Upper lobe of right lung (tissue), 1 donor: ENCODE results near the gene KCNJ11. TPM values are rescaled to one million over a fixed set of nuclear protein-coding genes. Genes with fewer than 3 reads are reported as not detected.

Experiments
- ATAC-seq: fragments of 200-7000 bp; cut with Tn5 transposase; one replicate; pipeline ENCODE4 v1.9.1; 2020; ENCODE audit warnings: mild to moderate bottlenecking, moderate library complexity
- DNase-seq: peaks from one replicate; pipeline ENCODE4 v3.0.0-alpha.2; 2020
- H3K27ac ChIP-seq: fragments of 200-600 bp; one replicate; pipeline ENCODE4 v1.8.0; 2022
- H3K27me3 ChIP-seq: fragments of 200-600 bp; one replicate; pipeline ENCODE4 v1.8.0; 2022; ENCODE audit warnings: mild to moderate bottlenecking
- H3K36me3 ChIP-seq: fragments of 200-600 bp; one replicate; pipeline ENCODE4 v1.8.0; 2022
- H3K4me1 ChIP-seq: fragments of 200-600 bp; one replicate; pipeline ENCODE4 v1.8.0; 2022
- H3K4me3 ChIP-seq: fragments of 200-600 bp; one replicate; pipeline ENCODE4 v1.8.0; 2022; ENCODE audit warnings: mild to moderate bottlenecking
- H3K9me3 ChIP-seq: fragments of 200-600 bp; one replicate; pipeline ENCODE4 v1.8.0; 2022
- CTCF ChIP-seq: fragments of 200-600 bp; IDR thresholded peaks from one replicate; pipeline ENCODE4 v1.8.0; 2022; ENCODE audit warnings: antibody characterized with exemption
- intact Hi-C: fragments of 100-400 bp; cut with DNase I; formaldehyde crosslinking; loops from one replicate; pipeline ENCODE4 v1.11.0; 2022
- total RNA-seq: library from RNA; stranded (reverse); fragmentation: NEBNext Ultra II Directional; extraction: Animal tissue kit (Norgen Biotek cat#: 25700); gene quantifications from one replicate; pipeline ENCODE4 v1.2.1, GENCODE V29; 2021
- donor health status: DM: no; HTN: yes; CAD: no; lungs with severe emphysema.

KCNJ11 gene
- total RNA-seq, 1 donor from 2014 or later: 6.3 TPM

GRCh38 chr11:17369684-17370243 is 18.7 kb downstream of the KCNJ11 start:
- Histone ChIP-seq H3K27me3 (no peaks in the 10 kb centered on the region), H3K36me3 (no peaks in the 10 kb centered on the region), H3K9me3 (peaks cover 45% of the 10 kb centered on the region), H3K27ac (no peak overlapping the region), H3K4me1 (no peaks in the 10 kb centered on the region), H3K4me3 (no peak overlapping the region)
- DNase-seq (no peak), ATAC-seq (no peak)
- no peak for TF ChIP-seq CTCF
- intact Hi-C loops: no loop called here

- peaks cover 45% of the 10 kb centered on the region for H3K9me3 ChIP-seq
- H3K4me3 ChIP-seq: no peak overlapping the region
- H3K36me3 ChIP-seq: no peaks in the 10 kb centered on the region
- no peaks in the 10 kb centered on the region for H3K27me3 ChIP-seq
- H3K4me1 ChIP-seq: no peaks in the 10 kb centered on the region
- TF ChIP-seq CTCF: no peak
- H3K27ac ChIP-seq: no peak overlapping the region
- intact Hi-C loops: no loop called here
- ATAC-seq: no peak
- no peak for DNase-seq
Observed at GRCh38 chr11:17369094-17369493, 19.4 kb downstream of the KCNJ11 start.

- peaks cover 43% of the 10 kb centered on the region for H3K9me3 ChIP-seq
- TF ChIP-seq CTCF: no peak
- no peak overlapping the region for H3K4me3 ChIP-seq
- no peak overlapping the region for H3K27ac ChIP-seq
- H3K4me1 ChIP-seq: no peaks in the 10 kb centered on the region
- no peaks in the 10 kb centered on the region for H3K36me3 ChIP-seq
- no peak for DNase-seq
- no peak for ATAC-seq
- no peaks in the 10 kb centered on the region for H3K27me3 ChIP-seq
- intact Hi-C loops: no loop called here
Observed at GRCh38 chr11:17368551-17368950, 19.9 kb downstream of the KCNJ11 start.

GRCh38 chr11:17366495-17366894 is 22.0 kb downstream of the KCNJ11 start:
- ATAC-seq (no peak), DNase-seq (no peak)
- H3K27me3 ChIP-seq: no peaks in the 10 kb centered on the region
- H3K36me3 ChIP-seq: no peaks in the 10 kb centered on the region
- no peak for TF ChIP-seq CTCF
- H3K4me1 ChIP-seq: no peaks in the 10 kb centered on the region
- intact Hi-C loops: no loop called here
- no peak overlapping the region for H3K27ac ChIP-seq
- H3K9me3 ChIP-seq: peaks cover 22% of the 10 kb centered on the region
- no peak overlapping the region for H3K4me3 ChIP-seq

- H3K36me3 ChIP-seq: no peaks in the 10 kb centered on the region
- DNase-seq (no peak), ATAC-seq (peak; percentile 46)
- peak; percentile 74 for TF ChIP-seq CTCF
- intact Hi-C loops: no loop called here
- no peaks in the 10 kb centered on the region for H3K27me3 ChIP-seq
- no peak overlapping the region for H3K27ac ChIP-seq
- peaks cover 4% of the 10 kb centered on the region for H3K9me3 ChIP-seq
- no peak overlapping the region for H3K4me3 ChIP-seq
- H3K4me1 ChIP-seq: peaks cover 22% of the 10 kb centered on the region
Observed at GRCh38 chr11:17354601-17354991, 33.9 kb downstream of the KCNJ11 start.
